SW 1271 (cell line): Measurements from ENCODE around the gene HOXB13.

ENCODE experiments used
- DNase-seq, 2 experiments: peaks; one replicate each; lab custom pipeline; 2025; lab: John Stamatoyannopoulos, UW

The HOXB13 gene

GRCh38 chr17:48748718-48749566 is 20.4 kb upstream of the HOXB13 start:
- no peak for DNase-seq

DNA sequence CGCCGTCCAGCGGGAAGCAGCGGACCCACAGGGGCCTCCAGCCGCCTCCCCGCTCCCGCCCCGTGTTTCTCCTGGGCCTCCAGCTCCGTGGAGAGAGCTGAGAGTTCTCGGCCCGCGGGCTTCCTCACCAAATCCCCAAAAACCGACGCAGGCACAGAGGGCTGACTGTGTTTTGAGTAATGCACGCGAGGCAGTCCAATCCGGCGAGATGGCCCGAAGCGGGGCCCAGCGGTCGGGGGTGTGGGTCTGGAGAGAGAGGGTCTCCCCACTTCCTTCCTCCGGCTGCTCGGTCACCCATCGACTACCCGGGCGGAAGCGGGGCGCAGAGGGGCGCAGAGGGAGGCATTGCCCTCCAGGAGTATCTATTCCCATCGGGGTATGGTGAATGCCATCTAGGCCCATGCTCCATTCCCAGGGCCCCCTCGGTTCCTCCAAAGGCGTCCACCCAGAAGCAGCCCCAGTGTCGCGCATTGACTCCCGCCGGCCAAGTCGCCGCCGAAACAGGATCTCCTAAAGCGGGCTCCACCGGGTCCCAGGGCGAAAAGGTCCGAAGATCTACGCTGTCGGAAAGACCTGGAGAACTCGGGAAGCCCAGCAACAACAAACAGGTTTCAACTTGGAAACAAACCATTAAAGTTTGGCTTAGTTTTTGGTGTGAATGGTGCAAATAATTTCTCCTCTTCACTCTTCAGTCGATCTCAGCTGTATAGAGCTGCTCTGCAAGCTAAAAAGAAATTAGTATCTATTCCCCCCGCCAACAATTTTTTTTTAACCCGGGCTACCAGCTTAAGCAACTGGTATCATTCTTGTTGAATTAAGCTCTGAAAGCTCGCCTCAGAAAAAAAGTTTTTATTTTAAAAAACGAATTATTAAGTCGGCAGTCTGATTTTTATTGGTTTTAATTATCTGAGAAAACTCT is 19.2 kb upstream of the HOXB13 start:
- no peak for DNase-seq

- DNase-seq, result no peak
Measured at GRCh38 chr17:48746916-48747444, 18.4 kb upstream of the HOXB13 start.

GRCh38 chr17:48745381-48746275 is 17.1 kb upstream of the HOXB13 start:
- no peak for DNase-seq

DNA sequence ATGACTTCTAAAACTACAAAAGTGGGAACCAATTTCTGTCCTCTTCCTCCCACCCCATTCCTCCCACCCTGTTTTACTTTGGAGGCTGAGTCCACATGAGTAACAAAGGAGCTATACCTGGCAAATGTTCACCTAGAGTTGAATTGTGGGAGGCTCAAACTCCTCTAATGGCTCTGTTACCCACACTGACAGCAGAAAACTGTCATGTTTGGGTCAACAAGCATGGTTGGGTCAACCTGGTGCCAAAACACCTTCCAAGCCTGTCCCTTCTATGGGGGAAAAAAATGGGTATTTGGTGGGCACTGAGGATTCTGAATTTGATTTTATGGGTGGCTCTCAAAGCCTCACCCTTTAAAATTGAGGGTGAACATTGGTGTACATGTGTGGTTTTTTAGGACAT is 12.0 kb upstream of the HOXB13 start:
- DNase-seq, result no peak

GRCh38 chr17:48738803-48739526 is 10.4 kb upstream of the HOXB13 start:
- DNase-seq, result no peak

GRCh38 chr17:48738424-48738802 is 9.9 kb upstream of the HOXB13 start:
- no peak for DNase-seq

DNA sequence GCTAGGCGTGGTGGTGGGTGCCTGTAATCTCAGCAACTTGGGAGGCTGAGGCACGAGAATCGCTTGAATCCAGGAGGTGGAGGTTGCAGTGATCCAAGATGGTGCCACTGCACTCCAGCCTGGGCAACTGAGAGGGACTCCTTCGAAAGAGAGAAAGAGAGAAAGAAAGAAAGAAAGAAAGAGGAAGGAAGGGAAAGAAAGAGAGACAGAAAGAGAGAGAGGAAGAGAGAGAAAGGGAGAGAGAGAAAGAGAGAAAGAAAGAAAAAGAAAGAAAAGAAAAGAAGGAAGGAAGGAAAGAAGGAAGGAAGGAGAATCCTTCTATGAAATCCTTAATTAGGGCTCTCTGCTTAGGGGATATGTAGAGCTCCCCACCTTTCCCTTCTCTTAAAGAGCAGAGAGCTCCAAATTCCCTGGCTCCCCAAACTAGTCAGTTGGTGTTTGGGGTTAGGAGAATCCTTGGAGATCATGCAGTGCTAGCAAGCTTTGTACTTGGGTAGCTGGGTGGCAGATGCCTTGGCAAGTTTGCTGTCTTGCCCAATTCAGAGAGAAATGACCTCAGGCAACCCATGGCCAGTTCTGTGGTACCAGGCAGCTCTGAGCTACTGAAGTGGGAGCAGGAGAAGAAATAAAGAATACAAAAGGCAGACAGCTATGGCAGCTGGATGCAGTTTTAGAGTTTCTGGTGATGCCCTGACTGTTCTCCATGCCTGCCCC is 8.9 kb upstream of the HOXB13 start:
- no peak for DNase-seq

DNA sequence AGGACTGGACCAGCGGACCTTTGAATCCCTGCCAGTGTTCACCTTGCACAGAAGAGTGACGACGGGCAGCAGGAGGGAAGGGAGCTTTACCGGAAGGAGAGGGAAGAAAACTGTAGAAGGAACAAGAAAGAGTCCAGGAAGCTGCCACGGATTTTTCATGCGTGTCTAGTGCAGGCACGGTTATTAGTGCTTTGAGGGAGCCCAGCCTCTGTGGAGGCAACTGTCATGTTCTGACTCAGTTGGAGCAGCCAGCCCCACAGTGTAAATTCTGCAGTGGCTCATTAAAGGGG is 6.5 kb upstream of the HOXB13 start:
- no peak for DNase-seq

- DNase-seq, result no peak
Measured at GRCh38 chr17:48734333-48735061, 5.9 kb upstream of the HOXB13 start.

DNA sequence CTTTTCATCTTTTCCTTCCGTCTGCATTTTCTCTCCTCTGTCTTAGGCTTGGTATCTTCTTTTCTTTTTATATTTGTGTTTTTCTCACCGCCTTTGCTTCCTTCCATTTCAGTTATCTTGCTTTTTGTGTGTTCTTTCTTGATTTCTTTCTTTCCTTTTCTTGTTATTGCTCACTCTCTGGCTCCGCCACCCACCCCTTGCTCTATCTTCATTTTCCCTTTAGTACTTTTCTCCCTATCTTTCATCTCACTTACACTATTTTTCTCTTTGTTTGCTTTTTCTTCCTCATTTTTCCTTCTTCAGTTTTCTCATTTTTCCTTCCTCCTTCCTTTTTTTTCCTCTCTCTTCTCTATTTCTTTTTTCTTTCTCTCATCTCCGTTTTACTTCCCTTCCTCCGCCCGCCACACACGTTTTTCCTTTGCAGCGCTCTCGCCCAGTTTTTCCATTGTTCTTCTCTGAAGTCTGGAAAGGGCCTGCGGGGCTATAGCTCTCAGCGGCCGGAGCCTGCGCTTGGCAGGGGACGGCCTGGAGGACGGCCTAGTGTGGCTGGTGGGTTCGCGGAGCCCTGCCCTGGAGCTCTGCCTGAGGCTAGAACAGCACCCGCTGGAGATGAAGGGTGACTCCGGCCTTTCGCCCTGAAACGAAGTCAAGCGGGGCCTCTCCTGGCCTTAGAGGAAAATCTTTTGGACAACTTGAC is 5.2 kb upstream of the HOXB13 start:
- DNase-seq, result no peak

DNA sequence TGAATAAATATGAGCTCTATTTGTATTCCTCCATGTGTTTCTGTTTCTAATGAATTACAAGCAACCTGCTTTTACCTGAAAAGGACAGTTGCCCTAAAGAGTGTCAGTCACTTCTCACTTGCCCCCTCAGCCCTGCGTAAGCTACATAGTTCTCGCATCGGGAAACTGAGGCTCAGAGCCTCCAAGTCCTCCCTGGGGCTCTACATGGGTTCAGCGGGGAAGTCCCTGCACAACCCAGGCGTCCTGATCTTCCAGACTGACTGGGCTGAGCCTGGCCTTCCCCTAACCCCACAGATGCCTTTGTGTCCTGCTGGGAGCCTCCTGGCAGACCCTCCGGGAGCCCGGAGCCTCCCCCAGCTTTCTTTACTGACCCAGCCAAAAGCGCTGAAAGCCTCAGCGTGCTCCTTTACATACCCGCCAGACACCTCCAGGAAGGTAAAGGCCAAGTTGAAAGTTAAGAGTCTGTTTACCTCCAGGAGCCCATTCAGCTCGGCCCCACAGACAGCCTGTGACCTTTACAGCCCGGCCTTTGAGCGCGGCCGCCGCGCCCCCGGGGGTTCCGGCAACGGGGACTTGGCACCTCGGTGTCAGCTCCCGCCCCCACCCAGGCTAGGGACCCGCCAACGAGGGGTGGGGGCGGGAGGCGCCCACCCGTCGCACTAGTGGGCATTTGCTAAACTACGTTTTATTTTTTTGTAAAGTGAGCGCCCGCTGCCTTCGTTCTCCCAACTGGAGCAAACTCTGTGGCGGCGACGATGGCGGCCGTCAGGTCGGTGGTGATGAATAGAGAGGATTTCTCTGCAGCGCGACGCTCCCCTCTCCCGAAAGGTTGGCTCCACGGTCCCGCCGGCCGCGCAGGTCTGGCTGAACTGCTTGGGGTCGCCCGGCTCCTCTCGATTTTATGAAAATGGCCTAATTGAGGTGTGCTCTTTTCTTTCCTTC is 4.4 kb upstream of the HOXB13 start:
- DNase-seq, result no peak

DNA sequence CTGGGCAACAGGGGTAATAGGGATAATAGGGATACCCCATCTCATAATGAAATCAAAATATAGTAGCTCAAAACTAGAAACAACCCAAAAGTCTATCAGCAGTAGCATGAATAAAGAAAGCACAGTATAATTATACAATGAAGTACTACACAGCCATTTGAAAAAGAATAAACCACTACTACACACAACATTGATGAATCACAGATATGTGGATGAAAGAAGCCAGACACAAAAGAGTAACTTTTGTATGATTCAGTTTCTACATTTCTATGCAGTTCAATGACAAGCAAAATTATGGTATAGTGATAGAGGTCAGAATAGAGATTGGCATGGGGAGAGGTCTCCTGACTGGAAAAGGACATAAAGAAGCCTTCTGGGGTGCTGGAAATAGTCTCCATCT is 2.8 kb upstream of the HOXB13 start:
- DNase-seq, result no peak

GRCh38 chr17:48730240-48730550 is 1.6 kb upstream of the HOXB13 start:
- no peak for DNase-seq

DNA sequence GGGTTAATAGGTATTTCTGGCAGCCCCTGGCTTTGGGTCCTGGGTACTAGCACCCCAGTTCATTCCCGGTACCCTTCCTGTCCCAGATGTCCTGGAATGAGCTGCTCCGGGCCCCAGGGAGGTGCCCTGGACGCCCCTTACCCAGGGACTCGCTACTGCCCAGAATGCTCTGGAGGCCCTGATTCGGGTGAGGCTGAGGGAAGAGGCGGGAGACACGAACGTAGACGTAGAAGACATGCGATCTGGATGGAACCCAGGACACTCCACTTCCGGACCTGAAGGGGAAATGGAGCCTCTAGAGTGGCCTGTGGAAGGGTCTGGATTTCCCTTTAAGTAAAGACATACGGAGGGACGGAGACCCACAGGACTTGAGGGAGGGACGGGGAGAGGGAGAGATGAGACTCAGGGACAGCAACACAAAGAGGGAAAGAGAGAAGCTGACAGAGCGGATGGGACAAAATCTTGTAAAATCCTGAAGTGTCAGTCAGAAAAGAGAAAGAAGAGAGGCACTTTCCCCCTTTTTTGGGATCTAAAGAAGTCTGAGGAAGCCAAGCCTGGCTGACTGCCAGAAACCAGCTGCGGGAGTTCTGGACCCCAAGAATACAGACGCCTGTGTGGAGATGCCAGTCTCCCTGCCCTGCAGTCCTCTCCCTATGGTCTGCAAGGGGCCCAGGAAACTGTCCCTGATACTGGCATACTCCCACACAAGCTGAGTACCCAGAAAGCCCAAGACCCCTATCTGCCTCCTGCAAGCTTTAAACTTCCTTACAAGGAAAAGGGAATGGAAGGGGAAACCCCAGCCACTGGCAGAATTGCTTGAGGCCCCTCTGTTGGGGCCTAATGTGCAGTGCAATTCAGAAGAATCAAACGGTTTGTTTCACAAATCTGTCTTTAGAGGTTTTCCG is 1.0 kb upstream of the HOXB13 start:
- no peak for DNase-seq

- no peak for DNase-seq
Measured at GRCh38 chr17:48727415-48728175, 955 bp downstream of the HOXB13 start.

- DNase-seq, result no peak
Measured at GRCh38 chr17:48726916-48727286, 1.6 kb downstream of the HOXB13 start.
